ELF-1 (cell line): ENCODE measurements around the gene FAM240B.

Source experiments
- DNase-seq: peaks from one replicate; pipeline ENCODE4 v3.0.0-alpha.2; 2016; ENCODE audit warnings: low read depth, low spot score

The FAM240B gene

GRCh38 chr9:38670542-38671371 is 49.2 kb downstream of the FAM240B start:
- DNase-seq: no peak

- no peak for DNase-seq
These were observed 51.0 kb downstream of the FAM240B start for GRCh38 chr9:38668791-38669466.

GRCh38 chr9:38662763-38663593 is 57.0 kb downstream of the FAM240B start:
- DNase-seq: no peak

GRCh38 chr9:38659538-38659937 is 60.4 kb downstream of the FAM240B start:
- DNase-seq: no peak

- no peak for DNase-seq
These were observed 63.0 kb downstream of the FAM240B start for GRCh38 chr9:38656896-38657295.

- no peak for DNase-seq
These were observed 67.4 kb downstream of the FAM240B start for GRCh38 chr9:38652486-38652885.

GRCh38 chr9:38652044-38652443 is 67.9 kb downstream of the FAM240B start:
- no peak for DNase-seq

- no peak for DNase-seq
These were observed 68.4 kb downstream of the FAM240B start for GRCh38 chr9:38651400-38652042.

GRCh38 chr9:38650564-38650963 is 69.4 kb downstream of the FAM240B start:
- no peak for DNase-seq

GRCh38 chr9:38649731-38650363 is 70.1 kb downstream of the FAM240B start:
- no peak for DNase-seq

GRCh38 chr9:38644601-38645000 is 75.3 kb downstream of the FAM240B start:
- DNase-seq: no peak
